Femur (tissue), 1 donor: Measurements from ENCODE around the gene LGALS3.

Source experiments
- DNase-seq: peaks from one replicate; pipeline ENCODE4 v3.0.0-alpha.2; 2017

LGALS3 gene

DNA sequence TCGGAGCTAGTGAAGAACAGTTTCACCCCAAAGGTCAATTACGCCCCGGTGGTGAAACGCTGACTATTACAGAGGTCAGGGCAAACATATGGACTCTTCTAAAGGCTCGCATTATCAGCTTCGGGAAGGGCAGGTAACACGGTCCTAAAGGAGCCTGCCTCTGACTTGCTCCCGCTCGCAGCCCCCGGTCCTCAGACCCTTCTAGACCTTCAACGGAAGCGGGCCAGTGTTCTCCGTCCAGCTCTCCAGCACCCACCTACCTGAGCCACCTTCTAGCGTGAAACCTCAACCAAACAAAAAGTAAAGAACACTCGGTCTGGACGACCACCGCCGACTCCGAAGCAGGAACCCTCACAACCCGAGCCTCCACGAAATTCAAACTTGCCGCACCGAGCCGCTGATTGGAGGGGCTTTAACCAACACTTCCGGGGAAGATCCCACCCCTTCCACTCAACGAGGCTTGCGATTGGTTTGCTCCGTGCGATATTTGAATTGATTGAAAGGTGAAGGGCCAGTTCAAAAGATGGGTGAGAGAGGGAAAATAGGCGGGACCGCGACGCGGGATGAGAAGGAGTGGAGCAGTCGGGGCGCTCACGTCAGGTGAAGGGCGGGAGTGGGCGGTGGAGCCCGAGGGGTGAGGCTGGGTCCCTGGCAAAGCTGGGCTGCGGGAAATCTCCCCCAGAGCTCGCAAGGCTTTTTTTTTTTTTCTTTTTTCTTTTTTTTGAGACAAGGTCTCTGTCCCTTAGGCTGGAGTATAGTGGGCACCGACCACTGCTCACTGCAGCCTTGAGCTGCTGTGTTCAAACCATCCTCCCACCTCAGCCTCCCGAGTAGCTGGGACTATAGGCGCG lies 62.4 kb downstream of the LGALS3 start, which contains the start of gene DLGAP5:
Gene DLGAP5 (minus strand): TSS at position 383 of the 851 bp plus-strand sequence. CDS start 2,406 bp downstream, outside the sequence.
- peak; percentile 98 for DNase-seq

DNA sequence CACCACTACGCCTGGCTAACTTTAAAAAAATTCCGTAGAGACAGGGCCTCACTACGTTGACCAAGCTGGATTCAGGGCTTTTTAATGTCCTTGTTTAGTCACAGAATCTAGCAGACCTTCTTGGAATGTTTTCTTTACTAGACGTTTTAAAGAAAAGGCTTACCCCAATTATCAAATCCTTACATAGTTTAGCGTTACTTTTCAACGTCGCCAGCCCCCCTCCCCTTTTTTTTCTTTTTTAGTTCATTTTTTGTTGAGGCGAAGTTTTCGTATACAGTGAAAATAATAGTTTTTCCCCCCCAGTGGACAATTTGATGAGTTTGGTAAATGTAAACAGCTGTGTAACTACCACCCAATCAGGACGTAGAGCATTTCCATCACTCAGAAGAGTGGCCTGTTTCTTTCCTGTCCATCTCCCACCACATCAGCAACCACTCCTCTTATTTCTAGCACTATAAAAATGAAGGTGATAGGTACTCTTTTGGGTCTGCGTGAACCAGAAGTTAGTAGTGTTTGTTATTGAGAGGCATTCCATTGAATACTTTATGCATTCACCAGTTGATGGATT lies 63.1 kb downstream of the LGALS3 start:
- DNase-seq, result no peak

DNA sequence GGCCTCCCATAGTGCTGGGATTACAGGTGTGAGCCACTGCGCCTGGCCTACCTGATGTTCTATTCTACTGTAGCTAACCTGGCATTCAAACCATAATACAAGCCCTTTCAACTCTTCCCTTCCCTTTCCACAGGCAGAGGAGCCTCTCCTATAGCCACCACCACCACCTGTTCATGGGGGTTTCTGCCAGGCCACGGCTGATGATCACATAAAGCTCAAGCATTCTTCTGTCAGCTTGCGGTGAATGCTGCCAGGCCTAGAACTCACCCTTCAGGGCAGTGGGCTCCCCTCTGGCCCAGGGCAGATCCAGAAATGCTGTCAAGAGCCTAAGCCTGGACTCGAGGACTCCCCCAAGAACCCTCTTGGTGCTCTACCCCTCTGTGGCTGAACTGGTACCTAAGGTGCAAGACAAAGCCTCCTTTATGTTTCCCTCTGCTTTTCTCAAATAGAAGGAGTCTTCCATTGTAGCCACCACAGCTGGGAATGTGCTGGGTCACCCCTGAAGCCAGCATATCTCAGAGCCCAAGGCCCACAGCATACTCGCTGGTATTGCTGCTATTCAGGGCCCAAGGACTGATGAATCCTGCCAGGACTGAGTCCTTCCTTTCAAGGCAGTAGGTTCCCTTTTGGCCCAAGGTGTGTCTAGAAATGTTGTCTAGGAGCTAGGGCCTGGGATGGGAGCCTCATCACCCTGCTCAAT lies 65.8 kb downstream of the LGALS3 start:
- no peak for DNase-seq
